G401 (cell line): ENCODE measurements around the gene TMEM179. TPM values are rescaled to one million over a fixed set of nuclear protein-coding genes. Genes with fewer than 3 reads are reported as not detected.
"Not testable (repeated sequence)": the region's sequence is repeated elsewhere in the genome, so short reads cannot be mapped to it uniquely, and the experiment has no call there.

ENCODE experiments used
- DNase-seq: peaks from one replicate; pipeline ENCODE4 v3.0.0-alpha.2; 2015; ENCODE audit warnings: low spot score
- in situ Hi-C: cut with HindIII; loops from 2 replicates; pipeline ENCODE4 v1.10.0; 2016; ENCODE audit warnings: low sequenced_read_pairs, mixed read lengths
- total RNA-seq: library from RNA; depleted of rRNA; stranded (reverse); fragments of >200 nt; shearing (Covaris generic); gene quantifications from 2 replicates; pipeline ENCODE4 v1.2.3, GENCODE V29; 2014; rRNA removed

Gene TMEM179
- total RNA-seq = not detected in 2 replicates

GRCh38 chr14:104604458-104605449, at the start of gene TMEM179:
Gene TMEM179, minus strand, starts transcription at chr14:104604772. Its CDS starts 31 bp downstream, at chr14:104604741.
- DNase-seq = peak; percentile 49
- in situ Hi-C loops = no loop called here

GRCh38 chr14:104654119-104654518, 49.5 kb upstream of the TMEM179 start:
- DNase-seq = no peak
- in situ Hi-C loops = no loop called here

- DNase-seq, in situ Hi-C loops: not testable (repeated sequence)
Observed at GRCh38 chr14:104653130-104653920, 48.8 kb upstream of the TMEM179 start.

GRCh38 chr14:104652386-104652785, 47.8 kb upstream of the TMEM179 start:
- in situ Hi-C loops = no loop called here

GRCh38 chr14:104651876-104652260, 47.3 kb upstream of the TMEM179 start:
- no peak for DNase-seq
- in situ Hi-C loops = no loop called here

More at GRCh38 chr14:104652386-104652785, 47.8 kb upstream of the TMEM179 start:
- no peak for DNase-seq

GRCh38 chr14:104650981-104651875, 46.7 kb upstream of the TMEM179 start:
- no peak for DNase-seq
- in situ Hi-C loops = no loop called here

- in situ Hi-C loops = no loop called here
- DNase-seq = peak; percentile 15
Observed at GRCh38 chr14:104650057-104650980, 45.7 kb upstream of the TMEM179 start.

GRCh38 chr14:104647467-104648043, 43.0 kb upstream of the TMEM179 start:
- DNase-seq = no peak
- in situ Hi-C loops = no loop called here

- in situ Hi-C loops = no loop called here
Observed at GRCh38 chr14:104644656-104645378, 40.2 kb upstream of the TMEM179 start.

GRCh38 chr14:104644091-104644635, 39.6 kb upstream of the TMEM179 start:
- in situ Hi-C loops = no loop called here
- DNase-seq = no peak

More at GRCh38 chr14:104644656-104645378, 40.2 kb upstream of the TMEM179 start:
- DNase-seq = no peak

GRCh38 chr14:104643306-104643705, 38.7 kb upstream of the TMEM179 start:
- in situ Hi-C loops = no loop called here
- DNase-seq = no peak

- no peak for DNase-seq
- in situ Hi-C loops = no loop called here
Observed at GRCh38 chr14:104642540-104642868, 37.9 kb upstream of the TMEM179 start.

- no peak for DNase-seq
- in situ Hi-C loops = no loop called here
Observed at GRCh38 chr14:104641753-104642539, 37.4 kb upstream of the TMEM179 start.

GRCh38 chr14:104640681-104641080, 36.1 kb upstream of the TMEM179 start:
- DNase-seq = no peak
- in situ Hi-C loops = no loop called here

GRCh38 chr14:104639885-104640548, 35.4 kb upstream of the TMEM179 start:
- in situ Hi-C loops = no loop called here
- peak; percentile 16 for DNase-seq

GRCh38 chr14:104639471-104639870, 34.9 kb upstream of the TMEM179 start:
- no peak for DNase-seq
- in situ Hi-C loops = no loop called here
